Effector memory CD4-positive, alpha-beta T cell (primary cell): ENCODE data around the gene CFAP74.

Experiments used
- DNase-seq, 3 donors: peaks; one replicate each; pipeline ENCODE4 v3.0.0-alpha.2; 2020
- H3K27ac ChIP-seq: 2 replicates; pipeline ENCODE4 v1.7.0; 2013; ENCODE audit warnings: mild to moderate bottlenecking, low read length, moderate library complexity; ENCODE audit not compliant: insufficient read depth, poor library complexity, severe bottlenecking
- H3K27me3 ChIP-seq: replicated peaks from 2 replicates; pipeline ENCODE4 v1.7.0; 2013; ENCODE audit warnings: mild to moderate bottlenecking, low read length; ENCODE audit not compliant: insufficient read depth, control insufficient read depth, poor library complexity, severe bottlenecking
- H3K36me3 ChIP-seq: 2 replicates; pipeline ENCODE4 v1.7.0; 2013; ENCODE audit warnings: mild to moderate bottlenecking, low read length, moderate library complexity; ENCODE audit not compliant: control insufficient read depth, insufficient read depth
- H3K4me1 ChIP-seq: 2 replicates; pipeline ENCODE4 v1.7.0; 2013; ENCODE audit warnings: low read length, mild to moderate bottlenecking; ENCODE audit not compliant: control insufficient read depth, insufficient read depth, poor library complexity, severe bottlenecking
- H3K4me3 ChIP-seq: 2 replicates; pipeline ENCODE4 v1.7.0; 2013; ENCODE audit warnings: low read length, low read depth, mild to moderate bottlenecking; ENCODE audit not compliant: insufficient read depth, poor library complexity, severe bottlenecking
- H3K9me3 ChIP-seq: 2 replicates; pipeline ENCODE4 v1.7.0; 2013; ENCODE audit warnings: mild to moderate bottlenecking, low read length, moderate library complexity; ENCODE audit not compliant: control insufficient read depth

The CFAP74 gene

GRCh38 chr1:1929102-1929638, 74.4 kb downstream of the CFAP74 start:
- no peaks in the 10 kb centered on the region for H3K9me3 ChIP-seq
- H3K4me3 ChIP-seq: no peak overlapping the region
- no peaks in the 10 kb centered on the region for H3K4me1 ChIP-seq

GRCh38 chr1:1928231-1929101, 75.1 kb downstream of the CFAP74 start:
- no peak for DNase-seq
- H3K4me1 ChIP-seq: no peaks in the 10 kb centered on the region

More at GRCh38 chr1:1929102-1929638, 74.4 kb downstream of the CFAP74 start:
- no peak overlapping the region for H3K27ac ChIP-seq
- H3K27me3 ChIP-seq: no peaks in the 10 kb centered on the region
- H3K36me3 ChIP-seq: no peaks in the 10 kb centered on the region
- no peak for DNase-seq

GRCh38 chr1:1927751-1928150, 75.8 kb downstream of the CFAP74 start:
- Histone ChIP-seq H3K9me3 (no peaks in the 10 kb centered on the region), H3K36me3 (no peaks in the 10 kb centered on the region)

More at GRCh38 chr1:1928231-1929101, 75.1 kb downstream of the CFAP74 start:
- H3K9me3 ChIP-seq: no peaks in the 10 kb centered on the region
- no peaks in the 10 kb centered on the region for H3K27me3 ChIP-seq
- H3K4me3 ChIP-seq: no peak overlapping the region
- H3K36me3 ChIP-seq: no peaks in the 10 kb centered on the region
- no peak overlapping the region for H3K27ac ChIP-seq

GRCh38 chr1:1926886-1927660, 76.5 kb downstream of the CFAP74 start:
- Histone ChIP-seq H3K4me1 (no peaks in the 10 kb centered on the region), H3K36me3 (no peaks in the 10 kb centered on the region), H3K27ac (no peak overlapping the region), H3K27me3 (no peaks in the 10 kb centered on the region), H3K4me3 (no peak overlapping the region), H3K9me3 (no peaks in the 10 kb centered on the region)
- no peak for DNase-seq

More at GRCh38 chr1:1927751-1928150, 75.8 kb downstream of the CFAP74 start:
- H3K4me1 ChIP-seq: no peaks in the 10 kb centered on the region
- no peak overlapping the region for H3K27ac ChIP-seq
- H3K4me3 ChIP-seq: no peak overlapping the region
- no peak for DNase-seq
- no peaks in the 10 kb centered on the region for H3K27me3 ChIP-seq

- Histone ChIP-seq H3K4me1 (no peaks in the 10 kb centered on the region), H3K36me3 (no peaks in the 10 kb centered on the region), H3K27ac (no peak overlapping the region), H3K9me3 (no peaks in the 10 kb centered on the region), H3K4me3 (no peak overlapping the region), H3K27me3 (no peaks in the 10 kb centered on the region)
- no peak for DNase-seq
Measured at GRCh38 chr1:1926346-1926811, 77.2 kb downstream of the CFAP74 start.

- no peak for DNase-seq
- no peak overlapping the region for H3K4me3 ChIP-seq
- no peaks in the 10 kb centered on the region for H3K9me3 ChIP-seq
- H3K4me1 ChIP-seq: no peaks in the 10 kb centered on the region
- no peaks in the 10 kb centered on the region for H3K36me3 ChIP-seq
- H3K27ac ChIP-seq: no peak overlapping the region
- no peaks in the 10 kb centered on the region for H3K27me3 ChIP-seq
Measured at GRCh38 chr1:1925437-1926345, 77.9 kb downstream of the CFAP74 start.

GRCh38 chr1:1924849-1925248, 78.7 kb downstream of the CFAP74 start:
- Histone ChIP-seq H3K9me3 (no peaks in the 10 kb centered on the region), H3K36me3 (no peaks in the 10 kb centered on the region), H3K27ac (no peak overlapping the region), H3K4me1 (peaks cover 2% of the 10 kb centered on the region), H3K4me3 (no peak overlapping the region), H3K27me3 (no peaks in the 10 kb centered on the region)
- no peak for DNase-seq

- no peak for DNase-seq
- Histone ChIP-seq H3K27ac (no peak overlapping the region), H3K9me3 (no peaks in the 10 kb centered on the region), H3K27me3 (no peaks in the 10 kb centered on the region), H3K36me3 (no peaks in the 10 kb centered on the region), H3K4me3 (no peak overlapping the region), H3K4me1 (peaks cover 5% of the 10 kb centered on the region)
Measured at GRCh38 chr1:1924386-1924785, 79.2 kb downstream of the CFAP74 start.
